ENCODE results near the gene TMTC3. TPM values are rescaled to one million over a fixed set of nuclear protein-coding genes. Genes with fewer than 3 reads are reported as not detected.

Gene TMTC3
- total and polyA plus RNA-seq, 2 of the 8 experiments (the other 6 are each of a cell fraction or from before 2014, with no cell fraction given), result 7.0 to 45.1 TPM

GRCh38 chr12:88127099-88127498 lies 15.0 kb upstream of the TMTC3 start:
- no peaks in the 10 kb centered on the region for H3K79me2 ChIP-seq (ENCODE audit: control insufficient read depth in 1 of 2, insufficient read depth in 2 of 2, low read length in 2 of 2)
- no peak overlapping the region for H3K4ac ChIP-seq (replicated peaks; ENCODE audit: insufficient read length, low read depth, low read length)
- H4K5ac ChIP-seq (ENCODE audit: insufficient read length, low read depth, low read length), result no peak overlapping the region
- WGBS, 2 experiments (ENCODE audit: extremely low coverage in 1 of 2, insufficient coverage in 1 of 2, insufficient read length in 1 of 2, insufficient replicate concordance in 2 of 2, low coverage in 1 of 2, low lambda C conversion rate in 2 of 2, missing lambda C conversion rate in 1 of 2), result 95% methylated on average over 3 of the region's 3 CpGs; no CpG with 5 or more reads in 1 of the 2 experiments
- H2BK15ac ChIP-seq (ENCODE audit: low read length), result no peak overlapping the region
- no peak overlapping the region for H2BK120ac ChIP-seq (replicated peaks; ENCODE audit: low read depth, low read length)
- no peaks in the 10 kb centered on the region for H3K27me3 ChIP-seq (replicated peaks in 1 of 4; ENCODE audit: control insufficient read depth in 3 of 4, extremely low read depth in 1 of 4, insufficient read depth in 3 of 4, low read length in 3 of 4)
- H3K23me2 ChIP-seq (ENCODE audit: low read depth, low read length), result no peaks in the 10 kb centered on the region; the same call in 1 of the 2 replicates
- H3K9me3 ChIP-seq (ENCODE audit: insufficient read depth in 2 of 2, low read depth in 1 of 2, low read length in 1 of 2), result no peaks in the 10 kb centered on the region
- H3K4me3 ChIP-seq (ENCODE audit: extremely low read depth in 1 of 4, insufficient read depth in 2 of 4, low read depth in 3 of 4, low read length in 4 of 4), result no peak overlapping the region
- no peak overlapping the region for H3K14ac ChIP-seq (ENCODE audit: insufficient read length)
- no peak overlapping the region for H3K4me2 ChIP-seq (ENCODE audit: insufficient read depth in 1 of 2, low read depth in 2 of 2, low read length in 2 of 2)
- no peaks in the 10 kb centered on the region for H3K79me1 ChIP-seq (ENCODE audit: low read depth, low read length)
- H4K91ac ChIP-seq (replicated peaks; ENCODE audit: insufficient read length, low read length), result no peak overlapping the region
- FAIRE-seq, result no peak
- no peak overlapping the region for H3K27ac ChIP-seq (ENCODE audit: low read depth, low read length)
- no peak overlapping the region for H2BK12ac ChIP-seq (ENCODE audit: low read depth, low read length)
- H2AK5ac ChIP-seq (ENCODE audit: low read depth, low read length), result no peak overlapping the region
- H4K20me1 ChIP-seq (replicated peaks in 1 of 2; ENCODE audit: control insufficient read depth in 1 of 2, insufficient read depth in 2 of 2, low read length in 2 of 2), result no peaks in the 10 kb centered on the region
- no peak for TF ChIP-seq JUND (IDR thresholded peaks at IDR 0.05; ENCODE audit: low read length)
- TF ChIP-seq TAF7 (optimal IDR thresholded peaks at IDR 0.05; ENCODE audit: borderline replicate concordance, low read depth, low read length), result no peak
- no peak for TF ChIP-seq ZNF274 (IDR thresholded peaks at IDR 0.05; ENCODE audit: borderline replicate concordance, extremely low read depth, low read length)
- no peak for TF ChIP-seq TCF12 (IDR thresholded peaks at IDR 0.05; ENCODE audit: low read depth, low read length)
- no peak for TF ChIP-seq KDM5A (IDR thresholded peaks at IDR 0.05; ENCODE audit: low read length)
- no peak for TF ChIP-seq GTF2F1 (IDR thresholded peaks at IDR 0.05; ENCODE audit: borderline replicate concordance, low read depth, low read length)
- TF ChIP-seq CHD2 (IDR thresholded peaks at IDR 0.05; ENCODE audit: low read length), result no peak
- no peak for TF ChIP-seq POLR2AphosphoS5 (IDR thresholded peaks at IDR 0.05; ENCODE audit: low read depth, low read length)
- TF ChIP-seq SP1 (IDR thresholded peaks at IDR 0.05; ENCODE audit: low read depth, low read length), result no peak
- no peak for TF ChIP-seq RAD21 (IDR thresholded peaks at IDR 0.05 in 1 of 2, conservative IDR thresholded peaks at IDR 0.05 in 1 of 2; ENCODE audit: low read depth in 2 of 2, low read length in 2 of 2)
- TF ChIP-seq CTBP2 (IDR thresholded peaks at IDR 0.05; ENCODE audit: borderline replicate concordance, insufficient read depth, insufficient read length, low read length), result no peak
- no peak for TF ChIP-seq ATF2 (IDR thresholded peaks at IDR 0.05; ENCODE audit: low read length)
- no peak for TF ChIP-seq EP300 (IDR thresholded peaks at IDR 0.05; ENCODE audit: borderline replicate concordance in 1 of 2, low read depth in 2 of 2, low read length in 2 of 2)
- CTCF ChIA-PET (ENCODE audit: partially characterized antibody), result no interaction called here
- no peak for DNase-seq (ENCODE audit: low read depth in 1 of 2, low spot score in 2 of 2)
- H4K8ac ChIP-seq (ENCODE audit: extremely low read depth, insufficient read depth, low read length), result no peak overlapping the region
- H3K23ac ChIP-seq (ENCODE audit: insufficient read length), result no peak overlapping the region
- H2BK20ac ChIP-seq (ENCODE audit: low read length), result no peak overlapping the region
- H3K4me1 ChIP-seq (replicated peaks in 1 of 4; ENCODE audit: control insufficient read depth in 3 of 4, insufficient read depth in 4 of 4, low read length in 3 of 4), result no peaks in the 10 kb centered on the region
- H3K36me3 ChIP-seq (ENCODE audit: control insufficient read depth in 2 of 4, insufficient read depth in 4 of 4, low read length in 3 of 4), result peaks cover 0 to 10% (median 0%) of the 10 kb centered on the region in 4 experiments; a peak in 2 of 8 replicates
- POLR2A ChIA-PET (ENCODE audit: partially characterized antibody), result no interaction called here
- H3K56ac ChIP-seq (replicated peaks; ENCODE audit: insufficient read length, low read depth, low read length), result no peak overlapping the region
- H2AFZ ChIP-seq (ENCODE audit: low read length), result no peak overlapping the region
- no peak overlapping the region for H3K9ac ChIP-seq (replicated peaks in 1 of 4; ENCODE audit: extremely low read depth in 1 of 4, low read depth in 3 of 4, low read length in 3 of 4)
- H2BK5ac ChIP-seq (ENCODE audit: low read depth, low read length), result no peak overlapping the region
- H3K18ac ChIP-seq (ENCODE audit: extremely low read depth, low read length), result no peak overlapping the region

Data from H1 (cell line).